Mucosa of stomach (tissue), 1 donor: ENCODE results near the gene CAPSL.

Experiments used
- H3K27me3 ChIP-seq: one replicate; pipeline ENCODE4 v1.7.0; 2013; ENCODE audit warnings: mild to moderate bottlenecking, low read length; ENCODE audit not compliant: control insufficient read depth, insufficient read depth
- H3K36me3 ChIP-seq: one replicate; pipeline ENCODE4 v1.7.0; 2013; ENCODE audit warnings: low read length; ENCODE audit not compliant: control insufficient read depth, insufficient read depth
- H3K4me1 ChIP-seq: one replicate; pipeline ENCODE4 v1.7.0; 2013; ENCODE audit warnings: mild to moderate bottlenecking, low read length; ENCODE audit not compliant: control insufficient read depth, insufficient read depth
- H3K4me3 ChIP-seq: one replicate; pipeline ENCODE4 v1.7.0; 2013; ENCODE audit warnings: low read length
- H3K9ac ChIP-seq: one replicate; pipeline ENCODE4 v1.7.0; 2013; ENCODE audit warnings: mild to moderate bottlenecking, low read length, moderate library complexity
- H3K9me3 ChIP-seq: one replicate; pipeline ENCODE4 v1.7.0; 2013; ENCODE audit warnings: mild to moderate bottlenecking, low read length, moderate library complexity; ENCODE audit not compliant: control insufficient read depth
- donor health status: Pancreatic carcinoma.

The CAPSL gene

GRCh38 chr5:35939639-35940038 lies 1.2 kb upstream of the CAPSL start:
- no peak overlapping the region for H3K9ac ChIP-seq
- H3K9me3 ChIP-seq: no peaks in the 10 kb centered on the region
- no peaks in the 10 kb centered on the region for H3K4me1 ChIP-seq
- H3K4me3 ChIP-seq: no peak overlapping the region
- H3K27me3 ChIP-seq: no peaks in the 10 kb centered on the region
- no peaks in the 10 kb centered on the region for H3K36me3 ChIP-seq

GRCh38 chr5:35926389-35927051 lies 11.9 kb downstream of the CAPSL start:
- Histone ChIP-seq H3K4me1 (no peaks in the 10 kb centered on the region), H3K36me3 (no peaks in the 10 kb centered on the region), H3K4me3 (no peak overlapping the region), H3K27me3 (peaks cover 4% of the 10 kb centered on the region), H3K9ac (no peak overlapping the region), H3K9me3 (no peaks in the 10 kb centered on the region)

- Histone ChIP-seq H3K27me3 (peaks cover 4% of the 10 kb centered on the region), H3K4me3 (no peak overlapping the region)
Measured at GRCh38 chr5:35924950-35925722, 13.3 kb downstream of the CAPSL start.

GRCh38 chr5:35924122-35924949 lies 14.1 kb downstream of the CAPSL start:
- Histone ChIP-seq H3K9me3 (no peaks in the 10 kb centered on the region), H3K9ac (no peak overlapping the region), H3K4me1 (no peaks in the 10 kb centered on the region), H3K27me3 (peaks cover 4% of the 10 kb centered on the region), H3K36me3 (no peaks in the 10 kb centered on the region), H3K4me3 (no peak overlapping the region)

More at GRCh38 chr5:35924950-35925722, 13.3 kb downstream of the CAPSL start:
- H3K36me3 ChIP-seq: no peaks in the 10 kb centered on the region
- no peaks in the 10 kb centered on the region for H3K9me3 ChIP-seq
- no peaks in the 10 kb centered on the region for H3K4me1 ChIP-seq
- H3K9ac ChIP-seq: no peak overlapping the region

- Histone ChIP-seq H3K9ac (no peak overlapping the region), H3K9me3 (no peaks in the 10 kb centered on the region), H3K4me1 (no peaks in the 10 kb centered on the region), H3K27me3 (peaks cover 4% of the 10 kb centered on the region), H3K36me3 (no peaks in the 10 kb centered on the region), H3K4me3 (no peak overlapping the region)
Measured at GRCh38 chr5:35922468-35922867, 16.0 kb downstream of the CAPSL start.

GRCh38 chr5:35921930-35922329 lies 16.5 kb downstream of the CAPSL start:
- Histone ChIP-seq H3K9me3 (no peaks in the 10 kb centered on the region), H3K4me3 (no peak overlapping the region), H3K4me1 (no peaks in the 10 kb centered on the region), H3K36me3 (no peaks in the 10 kb centered on the region), H3K9ac (no peak overlapping the region), H3K27me3 (peaks cover 4% of the 10 kb centered on the region)

DNA sequence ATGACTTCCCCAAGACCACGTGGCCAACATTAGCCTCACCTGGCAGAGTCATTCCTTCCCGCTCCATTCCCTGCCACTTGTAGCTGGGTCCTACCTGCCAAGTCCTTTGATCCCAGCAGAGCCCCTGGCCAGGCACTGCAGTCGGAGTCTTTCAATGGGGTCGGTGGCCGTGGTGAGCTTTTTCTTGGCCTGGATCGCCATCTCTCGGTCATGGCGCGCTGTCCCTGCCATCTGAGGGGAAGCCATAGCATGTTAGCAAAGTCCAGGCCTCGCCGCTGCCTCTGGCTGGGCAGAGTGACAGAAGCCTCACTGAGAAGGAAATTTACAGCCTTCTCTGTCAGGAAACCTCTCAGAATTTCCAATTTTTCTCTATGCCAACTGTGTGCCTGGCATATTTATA lies 17.5 kb downstream of the CAPSL start:
- no peaks in the 10 kb centered on the region for H3K36me3 ChIP-seq

DNA sequence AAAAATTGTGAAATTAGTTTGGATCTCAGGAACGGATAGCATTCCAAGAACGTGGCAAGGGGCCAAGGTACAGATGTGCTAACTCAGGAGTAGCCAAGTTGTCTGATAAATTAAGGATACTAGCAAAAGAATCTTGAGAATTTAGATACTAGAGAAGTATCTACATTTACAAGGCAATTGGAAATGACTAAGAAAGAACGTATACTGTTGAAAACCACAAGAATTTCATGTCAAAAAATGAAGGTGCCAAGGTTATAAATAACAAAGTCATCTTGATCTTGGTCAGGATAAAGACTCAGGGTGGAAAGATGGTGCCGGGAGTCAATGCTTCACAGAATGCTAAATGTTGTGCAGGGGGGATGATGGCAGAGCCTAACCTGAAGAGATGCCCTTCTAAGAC lies 19.2 kb downstream of the CAPSL start:
- Histone ChIP-seq H3K9ac (no peak overlapping the region), H3K27me3 (no peaks in the 10 kb centered on the region), H3K4me3 (no peak overlapping the region), H3K4me1 (no peaks in the 10 kb centered on the region), H3K9me3 (no peaks in the 10 kb centered on the region), H3K36me3 (no peaks in the 10 kb centered on the region)

More for the DNA sequence above, 17.5 kb downstream of the CAPSL start:
- Histone ChIP-seq H3K9ac (no peak overlapping the region), H3K4me1 (no peaks in the 10 kb centered on the region), H3K27me3 (no peaks in the 10 kb centered on the region), H3K4me3 (no peak overlapping the region), H3K9me3 (no peaks in the 10 kb centered on the region)

DNA sequence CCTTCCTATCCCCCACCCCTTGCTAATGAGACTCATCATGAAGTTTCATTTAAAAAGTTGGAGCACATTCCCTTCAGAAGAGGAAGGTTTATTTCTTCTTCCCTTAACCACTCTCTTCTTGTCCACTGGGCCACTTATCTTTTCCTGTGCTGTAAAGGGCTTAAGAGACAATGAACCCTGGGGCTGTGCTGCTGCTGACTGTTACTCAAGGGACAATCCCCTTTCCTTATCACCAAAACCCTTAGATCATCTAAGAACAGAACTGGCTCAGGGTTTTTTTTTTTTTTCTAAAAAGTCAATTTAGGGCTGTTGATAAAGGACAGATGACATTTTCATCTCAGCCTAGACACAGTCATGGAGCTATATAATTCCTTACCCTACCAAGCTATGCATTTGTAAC lies 29.6 kb downstream of the CAPSL start:
- H3K9ac ChIP-seq: no peak overlapping the region
- no peaks in the 10 kb centered on the region for H3K27me3 ChIP-seq
- no peaks in the 10 kb centered on the region for H3K9me3 ChIP-seq
- no peaks in the 10 kb centered on the region for H3K36me3 ChIP-seq
- H3K4me1 ChIP-seq: no peaks in the 10 kb centered on the region
- no peak overlapping the region for H3K4me3 ChIP-seq

- no peak overlapping the region for H3K9ac ChIP-seq
- no peak overlapping the region for H3K4me3 ChIP-seq
- H3K36me3 ChIP-seq: no peaks in the 10 kb centered on the region
- H3K4me1 ChIP-seq: no peaks in the 10 kb centered on the region
- no peaks in the 10 kb centered on the region for H3K27me3 ChIP-seq
- no peaks in the 10 kb centered on the region for H3K9me3 ChIP-seq
Measured at GRCh38 chr5:35908228-35908627, 30.2 kb downstream of the CAPSL start.

GRCh38 chr5:35904443-35905132 lies 33.8 kb downstream of the CAPSL start:
- Histone ChIP-seq H3K4me1 (no peaks in the 10 kb centered on the region), H3K36me3 (no peaks in the 10 kb centered on the region), H3K9me3 (no peaks in the 10 kb centered on the region), H3K27me3 (no peaks in the 10 kb centered on the region), H3K9ac (no peak overlapping the region), H3K4me3 (no peak overlapping the region)
